Measurements from ENCODE around the gene CBARP. TPM values are rescaled to one million over a fixed set of nuclear protein-coding genes. Genes with fewer than 3 reads are reported as not detected.

CBARP gene
- total RNA-seq, 1 donor from 2014 or later: 3.9 TPM

- DNase-seq (ENCODE audit: extremely low spot score in 2 of 2): no peak
- no peak for TF ChIP-seq CTCF (IDR thresholded peaks at IDR 0.05)
- Histone ChIP-seq H3K27me3 (no peaks in the 10 kb centered on the region), H3K27ac (no peak overlapping the region), H3K36me3 (peaks cover 0 to 57% of the 10 kb centered on the region in 2 donors), H3K4me1 (no peaks in the 10 kb centered on the region), H3K9me3 (no peaks in the 10 kb centered on the region), H3K4me3 (no peak overlapping the region)
- intact Hi-C loops (cut with DNase I): no loop called here
Observed at GRCh38 chr19:1224047-1224825, 13.6 kb downstream of the CBARP start.

GRCh38 chr19:1223018-1223855 lies 14.6 kb downstream of the CBARP start:
- Histone ChIP-seq H3K27me3 (no peaks in the 10 kb centered on the region), H3K36me3 (peaks cover 0 to 57% of the 10 kb centered on the region in 2 donors), H3K27ac (no peak overlapping the region), H3K4me1 (peaks cover 6% of the 10 kb centered on the region), H3K9me3 (no peaks in the 10 kb centered on the region), H3K4me3 (no peak overlapping the region)
- intact Hi-C loops (cut with DNase I): no loop called here
- no peak for TF ChIP-seq POLR2AphosphoS5 (IDR thresholded peaks at IDR 0.05; ENCODE audit: insufficient read depth in 1 of 2, low read depth in 1 of 2)
- TF ChIP-seq POLR2A (IDR thresholded peaks at IDR 0.05): no peak
- TF ChIP-seq CTCF (IDR thresholded peaks at IDR 0.05): no peak
- no peak for DNase-seq (ENCODE audit: extremely low spot score in 2 of 2)

- H3K9me3 ChIP-seq: no peaks in the 10 kb centered on the region
- TF ChIP-seq CTCF (IDR thresholded peaks at IDR 0.05): no peak
- TF ChIP-seq POLR2AphosphoS5 (IDR thresholded peaks at IDR 0.05; ENCODE audit: insufficient read depth in 1 of 2, low read depth in 1 of 2): no peak
- no peak for TF ChIP-seq POLR2A (IDR thresholded peaks at IDR 0.05)
- no peak overlapping the region for H3K27ac ChIP-seq
- peaks cover 12% of the 10 kb centered on the region for H3K4me1 ChIP-seq
- intact Hi-C loops (cut with DNase I): no loop called here
- H3K36me3 ChIP-seq: peaks cover 0 to 57% of the 10 kb centered on the region in 2 donors
- no peaks in the 10 kb centered on the region for H3K27me3 ChIP-seq
- no peak for DNase-seq (ENCODE audit: extremely low spot score in 2 of 2)
- no peak overlapping the region for H3K4me3 ChIP-seq
Observed at GRCh38 chr19:1222394-1222793, 15.4 kb downstream of the CBARP start.

- H3K27me3 ChIP-seq: no peaks in the 10 kb centered on the region
- H3K27ac ChIP-seq: no peak overlapping the region
- intact Hi-C loops (cut with DNase I): no loop called here
- no peak for TF ChIP-seq POLR2A (IDR thresholded peaks at IDR 0.05)
- no peak for TF ChIP-seq POLR2AphosphoS5 (IDR thresholded peaks at IDR 0.05; ENCODE audit: insufficient read depth in 1 of 2, low read depth in 1 of 2)
- no peak for TF ChIP-seq CTCF (IDR thresholded peaks at IDR 0.05)
- peaks cover 17% of the 10 kb centered on the region for H3K4me1 ChIP-seq
- peaks cover 0 to 54% of the 10 kb centered on the region in 2 donors for H3K36me3 ChIP-seq
- DNase-seq (ENCODE audit: extremely low spot score in 2 of 2): no peak
- no peaks in the 10 kb centered on the region for H3K9me3 ChIP-seq
- no peak overlapping the region for H3K4me3 ChIP-seq
Observed at GRCh38 chr19:1221904-1222255, 15.9 kb downstream of the CBARP start.
